HCT116 (cell line): ENCODE data around the gene SRGAP1. TPM values are rescaled to one million over a fixed set of nuclear protein-coding genes. Genes with fewer than 3 reads are reported as not detected.

Experiments
- ATAC-seq: fragments of 200-7000 bp; cut with Tn5 transposase; 2 replicates; pipeline ENCODE4 v1.9.1; 2020; ENCODE audit warnings: mild to moderate bottlenecking, moderate library complexity
- BruUV-seq: library from RNA; stranded (reverse); fragments of 400-500 nt; replicated peaks from 2 replicates; lab custom pipeline; 2021; lab: Mats Ljungman, UMichigan
- CTCF ChIA-PET: fragments of 300-600 bp; sonication (Branson Sonifier 250); formaldehyde crosslinking; loops from one replicate; lab custom pipeline; 2021; ENCODE audit warnings: antibody characterized with exemption; lab: Charles Lee
- POLR2A ChIA-PET: fragments of 300-600, 350-600 bp; sonication (Branson Sonifier 250); formaldehyde crosslinking; loops from one replicate; lab custom pipeline; 2021; ENCODE audit warnings: antibody characterized with exemption; lab: Charles Lee
- RAD21 ChIA-PET, 2 experiments: fragments of 300-600 bp; sonication (Branson Sonifier 250); formaldehyde crosslinking; loops; one replicate each; lab custom pipeline; 2023; ENCODE audit warnings: low total read pairs in 2 of 2; ENCODE audit not compliant: uncharacterized antibody in 2 of 2, unreplicated experiment in 2 of 2, low non-redundant PET in 1 of 2; lab: Charles Lee
- DNase-seq: peaks from one replicate; pipeline ENCODE4 v3.0.0-alpha.2; 2010; ENCODE audit warnings: low read depth, low spot score
- H2AFZ ChIP-seq: fragments of 200-600 bp; shearing (Covaris generic), sonication (generic); 2 replicates; pipeline ENCODE4 v1.6.1; 2017; ENCODE audit warnings: low read depth, mixed run types, mixed read lengths, antibody characterized with exemption, low read length; ENCODE audit not compliant: poor library complexity, severe bottlenecking
- H3K27ac ChIP-seq: 2 replicates; pipeline ENCODE4 v1.5.1; 2012; ENCODE audit warnings: low read depth, low read length
- H3K27me3 ChIP-seq: fragments of 200-600 bp; sonication (generic); 2 replicates; pipeline ENCODE4 v1.6.1; 2016; ENCODE audit warnings: mixed run types, low read length, mixed read lengths; ENCODE audit not compliant: insufficient read depth
- H3K36me3 ChIP-seq, 2 experiments: fragments of 200-500 bp in 1 of 2; fragments of 200-600 bp in 1 of 2; sonication (Bioruptor generic) in 1 of 2; sonication (generic) in 1 of 2; 2 replicates each; pipeline versions ENCODE4 v1.5.1 to v1.6.1; 2014 to 2016; ENCODE audit warnings: low read length in 2 of 2, inconsistent platforms in 1 of 2, mixed read lengths in 1 of 2, mixed run types in 1 of 2; ENCODE audit not compliant: insufficient read depth in 2 of 2, control insufficient read depth in 1 of 2
- H3K4me1 ChIP-seq, 2 experiments: fragments of 200-600 bp in 1 of 2; sonication (generic) in 1 of 2; 2 replicates each; pipeline versions ENCODE4 v1.5.1 to v1.6.1; 2012 to 2017; ENCODE audit warnings: low read length in 2 of 2, inconsistent platforms in 1 of 2, mild to moderate bottlenecking in 1 of 2, mixed read lengths in 1 of 2, mixed run types in 1 of 2, moderate library complexity in 1 of 2; ENCODE audit not compliant: insufficient read depth in 2 of 2, control insufficient read depth in 1 of 2
- H3K4me2 ChIP-seq: fragments of 200-600 bp; sonication (generic); 2 replicates; pipeline ENCODE4 v1.6.1; 2017; ENCODE audit warnings: mixed run types, low read length, mixed read lengths
- H3K4me3 ChIP-seq, 2 experiments: fragments of 200-600 bp in 1 of 2; sonication (generic) in 1 of 2; replicated peaks in 1 of 2; 2 replicates each; pipeline ENCODE4 v1.5.1; 2011 to 2016; ENCODE audit warnings: low read length in 2 of 2, control low read depth in 1 of 2, low read depth in 1 of 2, mild to moderate bottlenecking in 1 of 2, mixed read lengths in 1 of 2, mixed run types in 1 of 2
- H3K79me2 ChIP-seq: fragments of 200-600 bp; sonication (generic); 2 replicates; pipeline ENCODE4 v1.6.1; 2017; ENCODE audit warnings: mild to moderate bottlenecking, mixed run types, low read length, moderate library complexity, mixed read lengths; ENCODE audit not compliant: insufficient read depth
- H3K9ac ChIP-seq: fragments of 200-600 bp; sonication (generic); 2 replicates; pipeline ENCODE4 v1.6.1; 2016; ENCODE audit warnings: low read length, mixed read lengths
- H3K9me2 ChIP-seq: fragments of 200-600 bp; sonication (generic), shearing (Covaris generic); 2 replicates; pipeline ENCODE4 v1.6.1; 2017; ENCODE audit warnings: mixed run types, mild to moderate bottlenecking, moderate library complexity; ENCODE audit not compliant: insufficient read depth
- H3K9me3 ChIP-seq, 2 experiments: fragments of 200-500 bp in 1 of 2; fragments of 200-600 bp in 1 of 2; sonication (Bioruptor generic) in 1 of 2; sonication (generic) in 1 of 2; 2 replicates each; pipeline ENCODE4 v1.6.1; 2014 to 2017; ENCODE audit warnings: low read length in 2 of 2, mixed read lengths in 2 of 2, inconsistent platforms in 1 of 2, low read depth in 1 of 2, mild to moderate bottlenecking in 1 of 2, mixed run types in 1 of 2, moderate library complexity in 1 of 2; ENCODE audit not compliant: control insufficient read depth in 1 of 2, insufficient read depth in 1 of 2
- H4K20me1 ChIP-seq: fragments of 200-600 bp; sonication (generic), shearing (Covaris generic); 2 replicates; pipeline ENCODE4 v1.6.1; 2017; ENCODE audit warnings: mixed run types, mild to moderate bottlenecking, moderate library complexity; ENCODE audit not compliant: insufficient read depth
- CBX3 ChIP-seq: IDR thresholded peaks from 2 replicates; pipeline ENCODE4 v1.6.1; 2012; ENCODE audit warnings: low read depth
- EZH2phosphoT487 ChIP-seq: fragments of 200-600 bp; IDR thresholded peaks from 2 replicates; pipeline ENCODE4 v1.6.1; 2018; ENCODE audit warnings: antibody characterized with exemption, borderline replicate concordance
- POLR2A ChIP-seq: IDR thresholded peaks from 2 replicates; pipeline ENCODE4 v1.7.0; 2011; ENCODE audit warnings: borderline replicate concordance; ENCODE audit not compliant: insufficient read depth, insufficient read length; ENCODE audit errors: extremely low read depth
- RAD21 ChIP-seq: IDR thresholded peaks from 2 replicates; pipeline ENCODE4 v1.6.1; 2012; ENCODE audit warnings: low read depth, mild to moderate bottlenecking
- SP1 ChIP-seq: IDR thresholded peaks from 2 replicates; pipeline ENCODE4 v1.6.1; 2012; ENCODE audit warnings: low read depth
- SRF ChIP-seq: IDR thresholded peaks from 2 replicates; pipeline ENCODE4 v1.6.1; 2012; ENCODE audit warnings: low read depth
- TCF7L2 ChIP-seq: IDR thresholded peaks from 2 replicates; pipeline ENCODE4 v1.7.0; 2011; ENCODE audit warnings: borderline replicate concordance, inconsistent platforms; ENCODE audit not compliant: insufficient read depth, insufficient read length; ENCODE audit errors: extremely low read depth
- ZFX ChIP-seq: fragments of 450-650 bp; IDR thresholded peaks from 2 replicates; pipeline ENCODE4 v1.6.1; 2017
- ZNF274 ChIP-seq: fragments of 200-500 bp; sonication (Bioruptor generic); IDR thresholded peaks from 2 replicates; pipeline ENCODE4 v1.6.1; 2014; ENCODE audit warnings: mild to moderate bottlenecking, low read depth, low read length, inconsistent platforms
- intact Hi-C: fragments of 100-400 bp; cut with micrococcal nuclease; formaldehyde crosslinking; loops from 2 replicates; pipeline ENCODE4 v1.10.0; 2022
- total RNA-seq: library from RNA; stranded (reverse); gene quantifications from one replicate; pipeline ENCODE4 v1.2.1, GENCODE V29; 2021; ENCODE audit not compliant: unreplicated experiment
- TF ChIP-seq, protein P1 (sequence below): IDR thresholded peaks from 2 replicates; pipeline ENCODE4 v1.6.1; 2012
- TF ChIP-seq, protein P2 (sequence below), 3 experiments: fragments of 200-600 bp in 1 of 3; sonication (generic) in 1 of 3; IDR thresholded peaks in 2 of 3; conservative IDR thresholded peaks in 1 of 3; 2 replicates each; pipeline ENCODE4 v1.5.1; 2012 to 2017; ENCODE audit warnings: low read depth in 2 of 3, low read length in 2 of 3, antibody characterized with exemption in 1 of 3, borderline replicate concordance in 1 of 3, control low read depth in 1 of 3, mild to moderate bottlenecking in 1 of 3, mixed read lengths in 1 of 3, mixed run types in 1 of 3, moderate library complexity in 1 of 3; ENCODE audit not compliant: insufficient read depth in 1 of 3
- TF ChIP-seq, protein P3 (sequence below): IDR thresholded peaks from 2 replicates; pipeline ENCODE4 v1.6.1; 2012

Gene SRGAP1
- total RNA-seq, 1 experiment from 2014 or later, result 16.6 TPM

DNA sequence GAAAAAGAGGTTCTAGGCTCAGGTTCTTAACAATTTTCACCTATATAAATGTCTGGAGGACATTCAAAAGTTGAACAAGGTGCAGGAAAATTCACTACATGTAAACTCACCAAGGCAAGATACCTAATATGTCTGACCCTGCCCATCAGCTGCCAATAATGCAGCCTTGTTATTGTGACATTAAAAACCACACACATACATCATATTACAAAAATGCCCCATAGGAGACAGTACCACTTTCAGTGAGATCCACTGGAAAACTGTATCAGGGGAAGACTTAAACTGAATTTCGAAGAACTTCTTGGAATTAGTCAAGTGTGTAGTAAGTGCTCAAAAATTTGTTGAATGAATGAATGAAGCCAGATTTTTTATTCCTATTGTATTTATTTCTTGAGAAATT is 294.5 kb downstream of the SRGAP1 start:
- BruUV-seq, result no TSS peak
- Histone ChIP-seq H3K4me2 (no peak overlapping the region), H3K79me2 (no peaks in the 10 kb centered on the region), H3K9me2 (no peaks in the 10 kb centered on the region; the same call in 1 of the 2 replicates), H3K27me3 (no peaks in the 10 kb centered on the region), H2AFZ (no peak overlapping the region), H3K4me3 (no peak overlapping the region), H4K20me1 (0 out of 2 replicates have a peak, but pooled peaks cover 4% of the 10 kb centered on the region), H3K4me1 (peaks cover 0 to 3% of the 10 kb centered on the region in 2 experiments; a peak in 1 of 4 replicates), H3K9me3 (no peaks in the 10 kb centered on the region), H3K27ac (no peak overlapping the region), H3K36me3 (no peaks in the 10 kb centered on the region), H3K9ac (no peak overlapping the region)
- no peak for ATAC-seq
- TF ChIP-seq, protein P1, sequence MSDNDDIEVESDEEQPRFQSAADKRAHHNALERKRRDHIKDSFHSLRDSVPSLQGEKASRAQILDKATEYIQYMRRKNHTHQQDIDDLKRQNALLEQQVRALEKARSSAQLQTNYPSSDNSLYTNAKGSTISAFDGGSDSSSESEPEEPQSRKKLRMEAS, result no peak
- TF ChIP-seq ZFX (no peak), EZH2phosphoT487 (no peak), ZNF274 (no peak), TCF7L2 (no peak), POLR2A (no peak), SP1 (no peak), RAD21 (no peak), CBX3 (no peak), SRF (no peak)
- TF ChIP-seq, protein P2, sequence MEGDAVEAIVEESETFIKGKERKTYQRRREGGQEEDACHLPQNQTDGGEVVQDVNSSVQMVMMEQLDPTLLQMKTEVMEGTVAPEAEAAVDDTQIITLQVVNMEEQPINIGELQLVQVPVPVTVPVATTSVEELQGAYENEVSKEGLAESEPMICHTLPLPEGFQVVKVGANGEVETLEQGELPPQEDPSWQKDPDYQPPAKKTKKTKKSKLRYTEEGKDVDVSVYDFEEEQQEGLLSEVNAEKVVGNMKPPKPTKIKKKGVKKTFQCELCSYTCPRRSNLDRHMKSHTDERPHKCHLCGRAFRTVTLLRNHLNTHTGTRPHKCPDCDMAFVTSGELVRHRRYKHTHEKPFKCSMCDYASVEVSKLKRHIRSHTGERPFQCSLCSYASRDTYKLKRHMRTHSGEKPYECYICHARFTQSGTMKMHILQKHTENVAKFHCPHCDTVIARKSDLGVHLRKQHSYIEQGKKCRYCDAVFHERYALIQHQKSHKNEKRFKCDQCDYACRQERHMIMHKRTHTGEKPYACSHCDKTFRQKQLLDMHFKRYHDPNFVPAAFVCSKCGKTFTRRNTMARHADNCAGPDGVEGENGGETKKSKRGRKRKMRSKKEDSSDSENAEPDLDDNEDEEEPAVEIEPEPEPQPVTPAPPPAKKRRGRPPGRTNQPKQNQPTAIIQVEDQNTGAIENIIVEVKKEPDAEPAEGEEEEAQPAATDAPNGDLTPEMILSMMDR (IDR thresholded peaks at IDR 0.05 in 2 of 3, conservative IDR thresholded peaks at IDR 0.05 in 1 of 3; ENCODE audit: borderline replicate concordance in 1 of 3, insufficient read depth in 1 of 3, low read depth in 2 of 3, low read length in 2 of 3), result no peak
- TF ChIP-seq, protein P3, sequence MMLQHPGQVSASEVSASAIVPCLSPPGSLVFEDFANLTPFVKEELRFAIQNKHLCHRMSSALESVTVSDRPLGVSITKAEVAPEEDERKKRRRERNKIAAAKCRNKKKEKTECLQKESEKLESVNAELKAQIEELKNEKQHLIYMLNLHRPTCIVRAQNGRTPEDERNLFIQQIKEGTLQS, result no peak
- DNase-seq, result no peak
- ChIA-PET CTCF (no interaction called here), RAD21 (no interaction called here), POLR2A (no interaction called here)
- intact Hi-C loops, result no loop called here
